Fibroblast of pulmonary artery (primary cell): ENCODE measurements around the gene KLHL20.

Source experiments
- DNase-seq: peaks from one replicate; pipeline ENCODE4 v3.0.0-alpha.2; 2010; ENCODE audit warnings: low read depth
- H3K4me3 ChIP-seq: replicated peaks from 2 replicates; pipeline ENCODE4 v1.5.1; 2011; ENCODE audit warnings: low read depth, mild to moderate bottlenecking, control low read depth, low read length, moderate library complexity
- CTCF ChIP-seq: IDR thresholded peaks from 2 replicates; pipeline ENCODE4 v1.5.1; 2011; ENCODE audit warnings: mild to moderate bottlenecking, control low read depth, low read length, inconsistent platforms; ENCODE audit errors: missing control alignments

Gene KLHL20

DNA sequence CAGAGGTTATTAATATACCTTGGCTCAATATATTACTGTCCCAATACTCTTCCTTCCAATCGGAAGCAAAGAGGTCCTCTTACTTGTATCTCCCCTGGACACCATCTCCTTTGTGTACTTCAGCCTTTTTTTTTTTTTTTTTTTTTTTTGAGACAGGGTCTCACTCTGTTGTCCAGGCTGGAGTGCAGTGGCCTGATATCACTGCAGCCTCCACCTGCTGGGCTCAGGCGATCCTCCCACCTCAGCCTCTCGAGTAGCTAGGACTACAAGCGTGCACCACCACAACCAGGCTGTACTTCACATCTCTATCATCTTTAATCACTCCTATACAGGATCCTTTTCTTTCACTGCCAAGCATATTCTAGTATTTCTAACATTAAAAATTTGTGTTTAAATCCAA lies 106.9 kb downstream of the KLHL20 start:
- no peak for DNase-seq
- no peak for TF ChIP-seq CTCF
- H3K4me3 ChIP-seq: no peak overlapping the region

DNA sequence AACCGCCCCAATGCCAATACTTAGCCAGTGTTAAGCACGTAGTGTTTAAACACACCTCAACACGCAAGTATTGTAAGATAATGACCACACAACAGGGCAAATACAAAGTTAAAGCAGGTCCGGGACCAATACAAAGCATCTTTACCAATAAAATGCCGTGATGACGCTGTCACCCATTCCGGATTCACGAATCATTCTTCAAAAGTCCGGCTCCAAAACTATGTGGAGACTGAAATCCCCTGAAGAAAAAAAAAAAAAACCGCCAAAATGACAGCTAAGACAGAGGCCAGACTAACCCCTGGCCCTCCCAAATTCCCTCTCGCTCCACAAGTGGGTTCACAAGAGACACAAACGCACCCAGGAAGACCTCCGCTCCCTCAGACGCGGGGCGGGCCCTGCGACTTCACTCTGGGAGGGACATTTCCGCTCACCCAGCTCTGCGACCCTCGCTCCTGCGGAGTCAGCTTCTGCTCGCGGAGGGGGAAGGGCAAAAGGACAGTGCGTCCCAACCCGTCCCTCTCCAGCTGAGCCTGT lies 109.1 kb downstream of the KLHL20 start:
- no peak for DNase-seq
- H3K4me3 ChIP-seq: peak overlapping the region; percentile 99
- no peak for TF ChIP-seq CTCF

DNA sequence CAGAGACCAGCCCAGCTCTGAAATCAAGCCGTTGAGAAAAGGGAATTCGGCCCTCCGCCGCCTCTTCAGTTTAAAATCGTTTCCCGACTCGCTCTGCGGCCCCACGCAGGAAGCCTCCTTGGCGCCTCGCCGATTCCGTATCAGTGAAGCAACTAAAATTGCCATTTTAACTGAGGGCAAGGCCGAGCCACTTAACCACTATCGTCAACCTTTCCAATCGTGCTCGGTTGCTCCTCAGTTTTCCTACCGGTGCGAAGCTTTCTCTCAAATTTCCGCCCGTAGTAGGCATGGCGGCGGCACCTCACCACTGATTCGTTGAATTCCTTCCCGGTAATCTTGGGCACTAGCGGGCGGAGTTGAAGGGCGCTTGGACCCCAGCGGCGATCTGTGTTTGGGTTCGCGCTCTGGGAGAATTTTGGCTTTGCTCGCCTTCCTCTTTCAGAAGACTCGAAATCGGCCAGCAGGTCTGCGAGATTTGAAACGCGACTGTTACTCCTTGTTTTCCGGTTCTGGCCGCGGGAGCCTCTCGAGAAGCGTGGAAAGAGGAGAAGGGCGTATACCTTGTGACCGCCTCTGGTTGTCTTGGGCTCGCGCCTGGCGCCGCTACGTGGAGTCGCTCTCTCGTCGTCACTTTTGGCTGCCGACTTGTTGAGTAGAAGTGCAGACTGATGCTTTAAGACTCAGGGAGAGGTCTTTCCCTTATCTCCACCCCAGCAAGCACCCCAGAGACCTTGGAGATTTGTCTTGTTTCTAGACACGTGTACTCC lies 109.7 kb downstream of the KLHL20 start, which contains the start of the genes CENPL and DARS2:
TSS of gene CENPL (minus strand) at position 569 of the 767 bp plus-strand sequence. CDS start 13,584 bp downstream, outside the sequence.
TSS of gene DARS2 (plus strand) at position 359 of the 767 bp plus-strand sequence. CDS start 557 bp downstream, outside the sequence.
- peak; percentile 99 for DNase-seq
- no peak for TF ChIP-seq CTCF
- peak within 1 kb of the TSS; percentile 99 for H3K4me3 ChIP-seq

DNA sequence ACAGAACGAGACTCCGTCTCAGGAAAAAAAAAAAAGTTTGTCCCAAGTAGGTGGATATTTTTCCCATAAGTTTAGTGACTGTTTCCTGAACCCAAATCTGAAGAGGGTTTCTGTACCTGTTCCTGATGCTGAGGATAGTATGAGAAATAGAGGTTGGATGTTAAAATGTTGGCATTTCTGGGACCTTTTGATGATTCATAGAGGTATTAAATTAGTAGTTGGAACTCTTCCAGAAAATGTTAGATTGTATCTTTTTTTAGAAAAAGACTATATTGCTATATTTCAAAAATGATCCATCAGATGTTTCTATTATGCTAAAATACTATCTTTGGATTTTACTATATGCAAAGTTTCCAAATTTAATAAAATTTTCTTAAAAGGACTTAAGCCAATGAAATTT lies 112.8 kb downstream of the KLHL20 start:
- no peak for TF ChIP-seq CTCF
- H3K4me3 ChIP-seq: no peak overlapping the region
- no peak for DNase-seq

DNA sequence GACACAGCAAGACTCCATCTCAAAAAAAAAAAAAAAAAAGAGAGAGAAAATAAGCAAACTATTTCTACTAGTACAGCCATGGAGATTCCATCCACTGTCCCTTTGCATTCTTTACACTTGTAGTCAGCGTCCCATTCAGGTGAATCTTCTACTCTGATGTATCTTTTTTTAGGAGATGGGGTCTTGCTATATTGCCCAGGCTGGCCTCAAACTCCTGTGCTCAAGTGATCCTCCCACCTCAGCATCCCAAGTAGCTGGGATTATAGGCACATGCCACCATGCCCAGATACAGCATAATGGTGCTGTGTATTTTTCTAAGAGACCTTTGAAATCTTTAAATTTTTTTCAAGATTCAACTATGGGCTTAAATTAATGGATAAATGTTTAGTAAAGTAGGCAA lies 118.0 kb downstream of the KLHL20 start:
- no peak for TF ChIP-seq CTCF
- DNase-seq: no peak

More for the DNA sequence above, 118.0 kb downstream of the KLHL20 start:
- no peak overlapping the region for H3K4me3 ChIP-seq
